ES-I3 (cell line): ENCODE data around the gene SRP9.
"Not testable (repeated sequence)": the region's sequence is repeated elsewhere in the genome, so short reads cannot be mapped to it uniquely, and the experiment has no call there.

Source experiments
- H3K36me3 ChIP-seq: 2 replicates; pipeline ENCODE4 v1.6.1; 2013; ENCODE audit warnings: mild to moderate bottlenecking, low read length, control low read depth, moderate library complexity; ENCODE audit not compliant: insufficient read depth
- H3K4me1 ChIP-seq: 2 replicates; pipeline ENCODE4 v1.6.1; 2013; ENCODE audit warnings: mild to moderate bottlenecking, control low read depth, low read length; ENCODE audit not compliant: insufficient read depth
- H3K9ac ChIP-seq: 2 replicates; pipeline ENCODE4 v1.6.1; 2013; ENCODE audit warnings: low read depth, mild to moderate bottlenecking, low read length, moderate library complexity
- H3K9me3 ChIP-seq: 2 replicates; pipeline ENCODE4 v1.6.1; 2013; ENCODE audit warnings: mild to moderate bottlenecking, low read length, moderate library complexity; ENCODE audit not compliant: control insufficient read depth, insufficient read depth

SRP9 gene

GRCh38 chr1:225822655-225823403 lies 45.2 kb downstream of the SRP9 start:
- Histone ChIP-seq H3K9ac (no peak overlapping the region), H3K4me1 (peaks cover 27% of the 10 kb centered on the region), H3K36me3 (no peaks in the 10 kb centered on the region; the same call in 1 of the 2 replicates), H3K9me3 (no peaks in the 10 kb centered on the region)

GRCh38 chr1:225823811-225824261 lies 46.2 kb downstream of the SRP9 start:
- H3K9me3 ChIP-seq: no peaks in the 10 kb centered on the region
- H3K36me3 ChIP-seq: no peaks in the 10 kb centered on the region; the same call in 1 of the 2 replicates
- no peak overlapping the region for H3K9ac ChIP-seq

GRCh38 chr1:225824533-225824941 lies 46.9 kb downstream of the SRP9 start:
- Histone ChIP-seq H3K4me1 (peaks cover 19% of the 10 kb centered on the region), H3K9me3 (no peaks in the 10 kb centered on the region), H3K36me3 (peaks cover 4% of the 10 kb centered on the region; the same call in 1 of the 2 replicates), H3K9ac (no peak overlapping the region)

More at GRCh38 chr1:225823811-225824261, 46.2 kb downstream of the SRP9 start:
- H3K4me1 ChIP-seq: peaks cover 19% of the 10 kb centered on the region

GRCh38 chr1:225825078-225825477 lies 47.5 kb downstream of the SRP9 start:
- peaks cover 4% of the 10 kb centered on the region for H3K36me3 ChIP-seq
- no peak overlapping the region for H3K9ac ChIP-seq
- H3K4me1 ChIP-seq: peaks cover 19% of the 10 kb centered on the region
- no peaks in the 10 kb centered on the region for H3K9me3 ChIP-seq

- no peaks in the 10 kb centered on the region for H3K9me3 ChIP-seq
- no peak overlapping the region for H3K9ac ChIP-seq
- peaks cover 19% of the 10 kb centered on the region for H3K4me1 ChIP-seq
- peaks cover 4% of the 10 kb centered on the region for H3K36me3 ChIP-seq
These were observed 48.0 kb downstream of the SRP9 start for GRCh38 chr1:225825607-225826007.

- no peaks in the 10 kb centered on the region for H3K9me3 ChIP-seq
- H3K9ac ChIP-seq: no peak overlapping the region
- peaks cover 10% of the 10 kb centered on the region for H3K36me3 ChIP-seq
- H3K4me1 ChIP-seq: peaks cover 19% of the 10 kb centered on the region
These were observed 49.5 kb downstream of the SRP9 start for GRCh38 chr1:225827076-225827475.

- Histone ChIP-seq H3K36me3 (peaks cover 12% of the 10 kb centered on the region), H3K4me1 (peaks cover 16% of the 10 kb centered on the region), H3K9me3 (no peaks in the 10 kb centered on the region), H3K9ac (no peak overlapping the region)
These were observed 51.2 kb downstream of the SRP9 start for GRCh38 chr1:225828706-225829345.

- H3K36me3 ChIP-seq: peaks cover 15% of the 10 kb centered on the region
- H3K9me3 ChIP-seq: no peaks in the 10 kb centered on the region
- H3K9ac ChIP-seq: no peak overlapping the region
- peaks cover 15% of the 10 kb centered on the region for H3K4me1 ChIP-seq
These were observed 53.2 kb downstream of the SRP9 start for GRCh38 chr1:225830841-225831240.

GRCh38 chr1:225834417-225835329 lies 57.0 kb downstream of the SRP9 start:
- peaks cover 12% of the 10 kb centered on the region for H3K36me3 ChIP-seq
- no peak overlapping the region for H3K9ac ChIP-seq
- no peaks in the 10 kb centered on the region for H3K4me1 ChIP-seq
- no peaks in the 10 kb centered on the region for H3K9me3 ChIP-seq

GRCh38 chr1:225835856-225836255 lies 58.2 kb downstream of the SRP9 start:
- Histone ChIP-seq H3K4me1 (no peaks in the 10 kb centered on the region), H3K9me3 (no peaks in the 10 kb centered on the region), H3K36me3 (peaks cover 16% of the 10 kb centered on the region), H3K9ac (no peak overlapping the region)

- peaks cover 18% of the 10 kb centered on the region for H3K36me3 ChIP-seq
- not testable (repeated sequence) for H3K9ac ChIP-seq, H3K4me1 ChIP-seq, H3K9me3 ChIP-seq
These were observed 58.7 kb downstream of the SRP9 start for GRCh38 chr1:225836296-225836695.

- Histone ChIP-seq H3K36me3 (peaks cover 17% of the 10 kb centered on the region), H3K9ac (no peak overlapping the region)
These were observed 61.2 kb downstream of the SRP9 start for GRCh38 chr1:225838793-225839192.

More at GRCh38 chr1:225838793-225839192, 61.2 kb downstream of the SRP9 start:
- Histone ChIP-seq H3K4me1 (no peaks in the 10 kb centered on the region), H3K9me3 (no peaks in the 10 kb centered on the region)
